ENCODE data around the gene XRCC5. TPM values are rescaled to one million over a fixed set of nuclear protein-coding genes. Genes with fewer than 3 reads are reported as not detected.

The XRCC5 gene
- total RNA-seq, 4 donors from 2014 or later, result 131 to 157 (median 141) TPM

Other genes with a start within 250 kb of the XRCC5 start
- gene MREG, start 95.8 kb upstream of the XRCC5 start, total RNA-seq, result under 1 TPM in 2 of 4 donors, not detected in 2; 0.36 to 0.40 TPM
- gene PECR, start 27.5 kb upstream of the XRCC5 start, total RNA-seq, result 1 to 10 TPM in 2 of 4 donors, under 1 TPM in 2; 0.42 to 7.5 (median 1.5) TPM
- gene TMEM169, start 27.4 kb upstream of the XRCC5 start, total RNA-seq, result not detected